Kidney capillary endothelial cell (primary cell): Measurements from ENCODE around the gene HS2ST1.
"Not testable (repeated sequence)": the region's sequence is repeated elsewhere in the genome, so short reads cannot be mapped to it uniquely, and the experiment has no call there.

Experiments used
- DNase-seq: peaks from one replicate; pipeline ENCODE4 v3.0.0-alpha.2; 2018; ENCODE audit warnings: low spot score

The HS2ST1 gene

GRCh38 chr1:87023326-87023725 lies 108.9 kb downstream of the HS2ST1 start:
- DNase-seq = no peak

- peak; percentile 32 for DNase-seq
These were observed 110.6 kb downstream of the HS2ST1 start for GRCh38 chr1:87024936-87025540.

- DNase-seq = not testable (repeated sequence)
These were observed 113.1 kb downstream of the HS2ST1 start for GRCh38 chr1:87027561-87027960.

DNA sequence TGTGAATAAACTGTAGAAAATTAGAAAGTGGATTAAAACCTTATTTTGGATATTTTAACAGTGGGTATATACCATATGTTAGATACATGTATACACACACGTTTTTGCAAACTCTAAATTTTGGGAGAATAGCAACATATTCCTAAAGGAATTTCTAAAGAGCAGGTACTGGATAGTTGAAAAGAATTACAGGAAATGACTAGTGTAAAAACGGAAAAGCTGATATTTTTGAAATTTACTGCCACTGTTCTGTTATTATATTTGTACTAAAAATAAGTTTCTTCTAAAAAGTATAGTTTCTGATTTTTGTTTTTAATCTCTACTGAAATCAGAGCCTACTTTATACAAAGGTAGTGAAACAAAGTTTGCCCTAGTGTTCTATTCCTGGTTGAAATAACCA lies 114.1 kb downstream of the HS2ST1 start:
- DNase-seq = peak; percentile 44

DNA sequence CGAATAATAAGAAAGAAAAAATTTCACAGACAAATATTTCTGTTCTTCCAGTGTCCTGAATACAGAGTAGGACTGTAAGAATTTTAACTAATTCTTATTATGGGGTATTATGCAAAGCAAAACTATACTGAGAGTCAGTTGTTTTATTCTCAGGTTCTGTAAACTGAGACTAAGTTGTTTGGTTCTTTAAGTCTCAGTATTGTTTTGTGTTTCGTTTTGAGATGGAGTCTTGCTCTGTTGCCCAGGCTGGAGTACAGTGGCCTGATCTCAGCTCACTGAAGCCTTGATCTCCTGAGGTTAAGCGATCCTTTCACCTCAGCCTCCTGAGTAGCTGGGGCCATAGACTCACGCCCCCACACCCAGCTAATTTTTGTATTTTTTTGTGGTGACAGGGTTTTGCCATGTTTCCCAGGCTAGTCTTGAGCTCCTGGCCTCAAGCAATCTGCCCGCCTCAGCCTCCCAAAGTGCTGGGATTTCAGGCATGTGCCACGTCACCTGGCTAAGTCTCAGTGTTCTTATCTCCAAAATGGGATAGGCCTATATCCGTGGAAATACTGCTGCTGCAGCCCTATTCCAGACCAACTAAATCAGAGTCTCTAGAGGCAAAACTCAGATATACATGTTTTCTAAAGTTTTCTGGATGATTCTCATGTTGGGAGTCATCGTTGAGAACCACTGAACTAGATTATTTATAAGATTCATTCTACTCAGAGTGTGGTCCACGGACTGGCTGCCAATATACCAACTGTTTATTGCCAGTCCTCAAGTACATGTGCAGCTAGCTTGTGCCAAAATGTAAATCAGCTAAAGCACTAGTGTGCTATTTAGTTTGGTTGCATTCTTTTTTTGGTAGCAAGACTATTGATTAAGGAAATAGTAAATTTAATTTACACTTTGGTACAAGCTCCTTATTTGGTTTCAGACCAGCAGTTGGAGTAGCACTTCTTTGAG lies 116.6 kb downstream of the HS2ST1 start:
- DNase-seq = no peak

DNA sequence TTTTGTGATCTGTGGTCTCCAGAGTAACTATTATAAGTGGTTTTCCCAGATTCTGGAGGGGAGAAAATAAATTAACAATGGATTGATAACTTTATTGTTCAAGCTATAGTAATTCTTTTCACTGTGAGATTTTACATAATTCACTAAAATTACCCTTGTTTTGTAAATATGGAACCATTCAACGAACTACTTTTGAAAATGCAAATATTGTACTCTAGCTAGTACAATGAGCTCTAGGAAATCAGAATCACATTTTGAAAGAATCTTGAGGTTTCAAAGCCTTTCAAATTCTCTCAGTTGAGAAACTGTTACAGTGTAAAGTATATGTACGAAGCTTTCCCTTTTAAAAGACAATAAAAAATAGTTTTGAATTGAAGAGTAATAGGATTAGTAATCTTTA lies 119.9 kb downstream of the HS2ST1 start:
- DNase-seq = no peak

DNA sequence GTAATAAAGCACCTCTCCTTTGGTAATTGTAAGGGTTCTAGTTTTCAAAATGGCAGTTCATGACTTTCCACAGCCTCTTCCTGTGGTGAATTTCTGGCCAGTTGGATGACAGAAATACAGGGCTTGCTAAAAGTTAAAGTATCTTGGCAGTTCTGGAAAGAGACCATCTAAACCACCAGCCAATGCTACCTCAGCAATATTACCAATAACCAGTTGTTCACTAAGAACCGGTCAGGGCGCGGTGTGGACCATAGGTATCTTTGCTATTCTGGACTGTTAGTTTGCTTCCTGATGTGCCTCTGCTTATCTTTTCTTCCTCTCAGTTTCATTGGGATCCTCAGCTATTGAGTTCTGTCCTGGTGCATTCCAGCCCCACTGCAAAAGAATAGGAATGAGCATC lies 124.7 kb downstream of the HS2ST1 start:
- no peak for DNase-seq

- no peak for DNase-seq
These were observed 127.8 kb downstream of the HS2ST1 start for GRCh38 chr1:87042111-87042811.

DNA sequence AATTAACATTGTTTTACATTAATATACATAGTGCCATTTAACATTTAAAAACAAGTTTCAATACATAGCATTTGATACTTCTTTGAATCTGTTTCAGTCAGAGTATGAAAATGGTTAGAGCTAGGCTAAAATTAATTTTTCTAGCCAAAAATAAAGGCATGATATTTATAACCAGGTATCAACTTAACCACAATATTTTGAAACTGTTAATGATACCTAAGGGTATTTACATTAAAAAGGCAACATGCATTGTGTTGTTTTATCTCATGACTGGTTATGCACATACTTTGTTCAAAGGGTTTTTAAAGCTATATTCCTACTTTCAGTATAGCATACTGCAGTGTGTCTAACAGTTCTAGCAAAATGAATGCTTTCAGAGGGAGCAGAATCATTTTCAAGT lies 130.0 kb downstream of the HS2ST1 start:
- no peak for DNase-seq

GRCh38 chr1:87044840-87045239 lies 130.4 kb downstream of the HS2ST1 start:
- no peak for DNase-seq

- DNase-seq = no peak
These were observed 131.4 kb downstream of the HS2ST1 start for GRCh38 chr1:87045761-87046304.

DNA sequence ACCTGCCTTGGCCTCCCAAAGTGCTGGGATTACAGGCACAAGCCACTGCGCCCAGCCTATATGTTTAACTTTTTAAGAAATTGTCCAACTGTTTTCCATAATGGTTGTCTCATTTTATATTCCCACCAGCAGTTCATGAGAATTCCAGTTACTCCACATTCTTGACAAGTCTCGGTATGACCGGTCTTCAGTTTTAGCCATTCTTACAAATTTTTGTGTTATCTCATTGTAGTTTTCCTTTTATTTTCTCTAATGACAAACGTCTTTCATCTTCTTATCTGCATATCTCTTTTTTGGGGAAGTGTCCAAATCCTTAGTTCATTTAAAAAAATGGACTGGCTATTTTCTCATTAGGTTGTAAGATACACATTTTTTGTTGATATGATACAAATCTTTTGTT lies 132.5 kb downstream of the HS2ST1 start:
- DNase-seq = no peak

DNA sequence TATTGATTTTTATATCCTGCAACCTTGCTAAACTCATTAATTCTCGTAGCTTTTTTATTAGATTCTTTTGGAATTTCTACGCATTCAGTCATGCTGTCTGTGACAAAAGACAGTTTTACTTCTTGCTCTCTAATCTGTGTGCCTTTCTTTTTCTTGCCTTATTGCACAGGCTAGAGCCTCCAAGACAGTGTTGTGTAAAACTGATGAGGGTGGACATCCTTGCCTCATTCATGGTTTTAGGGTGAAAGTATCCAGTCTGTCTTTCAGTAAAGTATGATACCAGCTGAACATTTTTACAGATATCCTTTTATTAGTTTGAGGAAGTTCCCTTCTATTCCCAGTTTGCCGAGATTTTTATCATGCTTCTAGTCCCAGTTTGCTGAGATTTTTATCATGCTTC lies 133.8 kb downstream of the HS2ST1 start:
- DNase-seq = no peak

- DNase-seq = no peak
These were observed 137.5 kb downstream of the HS2ST1 start for GRCh38 chr1:87051965-87052364.

- no peak for DNase-seq
These were observed 138.0 kb downstream of the HS2ST1 start for GRCh38 chr1:87052400-87052799.

- no peak for DNase-seq
These were observed 138.5 kb downstream of the HS2ST1 start for GRCh38 chr1:87052961-87053360.

GRCh38 chr1:87053446-87053845 lies 139.0 kb downstream of the HS2ST1 start:
- DNase-seq = no peak

DNA sequence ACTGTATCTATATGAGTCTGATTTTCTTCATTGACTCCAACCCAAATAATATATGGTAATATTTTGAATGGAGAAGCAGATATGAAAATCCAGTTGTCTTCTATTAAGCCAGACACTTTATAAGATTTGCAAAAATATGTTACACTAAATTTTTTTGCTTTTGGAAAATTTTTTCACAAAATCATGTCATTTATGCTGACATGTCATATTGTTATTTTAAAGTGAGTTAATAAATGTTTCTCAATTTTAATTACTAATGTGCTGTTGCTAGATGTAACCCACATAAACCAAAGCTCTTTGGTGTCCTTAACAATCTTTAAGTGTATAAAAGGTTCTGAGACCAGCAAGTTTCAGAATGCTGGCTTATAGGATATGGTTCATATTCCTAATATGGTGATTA lies 142.5 kb downstream of the HS2ST1 start:
- no peak for DNase-seq

DNA sequence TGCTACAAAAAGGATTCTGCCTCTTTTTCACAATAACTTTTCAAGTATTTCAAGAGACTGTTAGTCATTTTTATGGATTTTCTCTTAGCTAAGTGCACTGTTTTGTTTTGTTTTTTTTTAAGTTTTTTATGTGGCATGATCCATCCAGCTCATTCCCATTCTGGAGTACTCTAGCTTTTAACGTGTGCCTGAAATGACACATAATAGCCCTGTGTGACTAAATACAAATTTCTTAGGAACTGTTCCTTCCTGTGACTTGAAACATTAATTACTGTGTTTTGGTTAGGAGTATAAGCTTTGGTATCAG lies 143.9 kb downstream of the HS2ST1 start:
- DNase-seq = no peak

DNA sequence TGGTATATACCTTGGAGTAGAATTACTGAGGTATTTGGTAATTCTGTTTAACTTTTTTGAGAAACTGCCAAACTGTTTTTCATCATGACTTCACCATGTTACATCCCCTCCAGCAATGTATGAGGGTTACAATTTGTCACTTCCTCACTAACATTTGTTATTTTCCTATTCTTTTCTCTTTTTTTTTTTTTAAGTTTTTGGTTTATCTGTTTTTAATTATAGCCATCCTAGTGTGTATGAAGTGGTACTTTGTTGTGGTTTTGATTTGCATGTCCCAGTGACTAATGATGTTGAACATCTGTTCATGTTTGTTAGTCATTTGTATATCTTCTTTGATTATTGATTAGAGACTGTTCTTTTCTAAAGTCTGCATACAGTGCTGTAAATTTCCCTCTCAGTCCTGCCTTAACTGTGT lies 147.3 kb downstream of the HS2ST1 start:
- DNase-seq = no peak

DNA sequence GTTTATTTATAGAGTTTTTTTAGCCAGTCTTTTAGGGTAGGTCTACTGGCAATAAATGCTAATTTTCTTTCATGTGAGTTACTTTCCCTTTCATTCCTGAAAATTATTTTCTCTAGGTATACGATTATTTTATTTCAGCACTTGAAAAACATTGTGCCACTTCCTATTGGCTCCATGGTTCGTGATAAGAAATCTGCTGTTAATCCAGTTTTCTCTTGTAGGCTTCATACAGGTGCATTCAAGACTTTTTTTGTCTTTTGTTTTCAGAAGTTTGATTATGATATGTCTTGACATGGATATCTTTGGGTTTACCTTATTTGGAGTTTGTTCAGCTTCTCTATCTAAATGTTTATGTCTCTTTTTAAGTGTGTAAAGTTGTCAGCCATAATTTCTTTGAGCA lies 148.3 kb downstream of the HS2ST1 start:
- DNase-seq = no peak

DNA sequence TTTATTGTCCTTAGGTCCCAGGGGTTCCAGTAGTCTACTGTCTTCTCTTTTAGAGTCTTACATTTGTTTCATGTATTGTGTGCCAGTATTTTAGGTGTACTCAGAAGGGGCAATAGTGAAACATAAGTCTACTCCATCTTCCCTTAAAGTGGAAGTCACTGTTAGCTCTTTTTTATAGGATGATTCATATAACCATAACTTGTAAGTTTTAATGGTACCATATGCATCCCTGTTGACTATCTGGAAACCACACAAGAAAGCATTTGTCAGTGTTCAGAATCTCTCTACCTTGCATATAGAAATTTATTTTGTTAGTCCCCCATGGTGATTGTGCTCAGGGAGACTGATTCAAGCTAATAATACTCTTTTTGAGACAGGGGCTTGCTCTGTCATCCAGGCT lies 149.9 kb downstream of the HS2ST1 start:
- DNase-seq = no peak

GRCh38 chr1:87064986-87065385 lies 150.6 kb downstream of the HS2ST1 start:
- DNase-seq = no peak
